Neural crest cell (in vitro differentiated cells): Measurements from ENCODE around the gene NPAS3. TPM values are rescaled to one million over a fixed set of nuclear protein-coding genes. Genes with fewer than 3 reads are reported as not detected.

Source experiments
- DNase-seq: peaks from one replicate; pipeline ENCODE4 v3.0.0; 2021; ENCODE audit warnings: low read depth, mixed read lengths, low spot score
- H3K27ac Mint-ChIP-seq: one replicate; pipeline ENCODE4 v1.8.0; 2021; ENCODE audit warnings: mild to moderate bottlenecking, mixed read lengths; ENCODE audit not compliant: unreplicated experiment
- H3K27me3 Mint-ChIP-seq: 2 replicates; pipeline ENCODE4 v1.8.0; 2021; ENCODE audit warnings: low read depth, mild to moderate bottlenecking, mixed read lengths
- H3K36me3 Mint-ChIP-seq: 2 replicates; pipeline ENCODE4 v1.8.0; 2021; ENCODE audit warnings: low read depth, mild to moderate bottlenecking, mixed read lengths
- H3K4me1 Mint-ChIP-seq: 2 replicates; pipeline ENCODE4 v1.8.0; 2021; ENCODE audit warnings: mixed read lengths
- H3K4me3 Mint-ChIP-seq: one replicate; pipeline ENCODE4 v1.8.0; 2021; ENCODE audit warnings: mild to moderate bottlenecking, mixed read lengths
- H3K9me3 Mint-ChIP-seq: 2 replicates; pipeline ENCODE4 v1.8.0; 2021; ENCODE audit warnings: mixed read lengths
- total RNA-seq: library from RNA; stranded (reverse); gene quantifications from 2 replicates; pipeline ENCODE4 v1.2.1, GENCODE V29; 2021
- TF ChIP-seq, protein P1 (sequence below): fragments of 200-600 bp; sonication (generic); conservative IDR thresholded peaks from 2 replicates; pipeline ENCODE4 v1.5.0; 2021; ENCODE audit warnings: antibody characterized with exemption, mild to moderate bottlenecking

The NPAS3 gene
- total RNA-seq, 1 donor from 2014 or later, result 18.2 TPM

DNA sequence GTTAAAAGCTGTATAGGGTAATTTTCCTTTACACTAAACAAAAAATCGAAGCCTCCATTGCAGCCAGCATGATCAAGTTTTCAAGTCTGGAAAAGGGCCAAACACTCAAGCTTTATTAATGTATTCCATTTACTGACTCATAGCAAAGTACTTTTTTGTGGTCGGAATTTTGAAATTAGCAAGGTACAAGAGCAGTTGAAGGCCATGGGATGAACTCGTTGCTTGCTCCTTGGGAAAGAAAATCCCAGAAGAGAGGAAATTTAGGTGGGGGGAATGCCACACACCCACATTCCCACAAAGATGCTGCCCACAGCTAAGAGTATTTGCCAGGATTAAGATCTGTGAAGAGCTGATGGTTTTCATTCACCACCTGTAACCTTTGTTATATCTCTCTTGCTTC lies 678.5 kb downstream of the NPAS3 start:
- Mint-ChIP-seq H3K27me3 (no peaks in the 10 kb centered on the region), H3K4me3 (no peak overlapping the region), H3K9me3 (no peaks in the 10 kb centered on the region), H3K36me3 (no peaks in the 10 kb centered on the region), H3K27ac (no peak overlapping the region), H3K4me1 (peaks cover 11% of the 10 kb centered on the region)
- no peak for DNase-seq
- TF ChIP-seq, protein P1, sequence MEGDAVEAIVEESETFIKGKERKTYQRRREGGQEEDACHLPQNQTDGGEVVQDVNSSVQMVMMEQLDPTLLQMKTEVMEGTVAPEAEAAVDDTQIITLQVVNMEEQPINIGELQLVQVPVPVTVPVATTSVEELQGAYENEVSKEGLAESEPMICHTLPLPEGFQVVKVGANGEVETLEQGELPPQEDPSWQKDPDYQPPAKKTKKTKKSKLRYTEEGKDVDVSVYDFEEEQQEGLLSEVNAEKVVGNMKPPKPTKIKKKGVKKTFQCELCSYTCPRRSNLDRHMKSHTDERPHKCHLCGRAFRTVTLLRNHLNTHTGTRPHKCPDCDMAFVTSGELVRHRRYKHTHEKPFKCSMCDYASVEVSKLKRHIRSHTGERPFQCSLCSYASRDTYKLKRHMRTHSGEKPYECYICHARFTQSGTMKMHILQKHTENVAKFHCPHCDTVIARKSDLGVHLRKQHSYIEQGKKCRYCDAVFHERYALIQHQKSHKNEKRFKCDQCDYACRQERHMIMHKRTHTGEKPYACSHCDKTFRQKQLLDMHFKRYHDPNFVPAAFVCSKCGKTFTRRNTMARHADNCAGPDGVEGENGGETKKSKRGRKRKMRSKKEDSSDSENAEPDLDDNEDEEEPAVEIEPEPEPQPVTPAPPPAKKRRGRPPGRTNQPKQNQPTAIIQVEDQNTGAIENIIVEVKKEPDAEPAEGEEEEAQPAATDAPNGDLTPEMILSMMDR, result no peak

DNA sequence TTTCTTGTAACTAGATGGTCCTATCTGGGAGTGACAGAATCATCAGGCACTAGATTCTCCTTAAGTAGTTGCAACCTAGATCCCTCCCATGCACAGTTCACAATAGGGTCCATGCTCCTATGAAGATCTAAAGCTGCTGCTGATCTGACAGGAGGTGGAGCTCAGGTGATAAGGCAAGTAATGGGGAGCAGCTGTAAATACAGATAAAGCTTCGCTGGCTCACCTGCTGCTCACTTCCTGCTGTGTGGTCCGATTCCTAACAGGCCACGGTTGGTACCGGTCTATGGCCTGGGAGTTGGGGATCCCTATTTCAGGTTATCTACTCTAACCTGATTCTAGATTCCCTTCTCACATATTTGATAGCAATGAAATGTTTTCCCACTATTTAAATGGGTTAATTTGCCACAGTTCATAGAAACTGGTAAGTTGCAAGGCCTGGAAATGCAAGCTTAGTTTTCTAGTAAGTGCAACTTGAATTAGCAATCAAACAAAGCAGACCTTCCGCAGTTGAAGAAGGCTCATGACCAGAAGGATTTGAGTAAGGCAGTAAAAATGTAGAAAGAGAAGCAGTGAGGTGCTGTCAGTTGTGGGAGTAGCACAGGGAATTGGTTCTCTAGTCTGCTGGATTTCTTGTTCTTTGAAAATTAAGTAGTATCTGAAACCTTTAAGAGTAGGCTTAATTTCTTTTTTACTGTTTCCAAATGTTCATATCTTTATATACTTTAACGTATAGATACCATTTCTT lies 679.9 kb downstream of the NPAS3 start:
- no peak overlapping the region for H3K27ac Mint-ChIP-seq

DNA sequence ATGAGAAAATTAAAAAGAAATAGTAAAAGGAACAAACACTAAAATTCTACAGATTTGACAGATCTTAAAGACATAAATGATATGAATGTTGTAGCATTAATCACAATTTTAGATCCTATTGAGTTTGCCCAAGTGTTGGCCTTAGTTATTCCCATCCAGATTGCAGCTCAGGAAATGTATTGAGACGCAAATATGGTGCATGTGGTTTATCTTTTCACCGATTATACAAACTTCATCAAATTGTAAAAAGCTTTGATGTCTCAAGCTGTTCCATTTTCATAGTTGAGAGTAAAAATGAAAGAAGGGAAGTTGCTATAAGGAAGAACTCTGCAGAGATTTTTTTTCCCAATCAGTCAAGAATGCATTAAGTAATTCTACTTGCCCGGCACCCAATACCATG lies 683.8 kb downstream of the NPAS3 start:
- DNase-seq, result no peak
- H3K27ac Mint-ChIP-seq, result no peak overlapping the region
- TF ChIP-seq, protein P1, result no peak
- H3K9me3 Mint-ChIP-seq, result no peaks in the 10 kb centered on the region
- H3K4me1 Mint-ChIP-seq, result no peaks in the 10 kb centered on the region
- no peaks in the 10 kb centered on the region for H3K27me3 Mint-ChIP-seq
- no peaks in the 10 kb centered on the region for H3K36me3 Mint-ChIP-seq
- H3K4me3 Mint-ChIP-seq, result no peak overlapping the region

More for the DNA sequence above, 679.9 kb downstream of the NPAS3 start:
- H3K9me3 Mint-ChIP-seq, result no peaks in the 10 kb centered on the region
- TF ChIP-seq, protein P1, result no peak
- no peak overlapping the region for H3K4me3 Mint-ChIP-seq
- no peaks in the 10 kb centered on the region for H3K36me3 Mint-ChIP-seq
- H3K27me3 Mint-ChIP-seq, result no peaks in the 10 kb centered on the region
- no peak for DNase-seq
- H3K4me1 Mint-ChIP-seq, result peaks cover 3% of the 10 kb centered on the region

DNA sequence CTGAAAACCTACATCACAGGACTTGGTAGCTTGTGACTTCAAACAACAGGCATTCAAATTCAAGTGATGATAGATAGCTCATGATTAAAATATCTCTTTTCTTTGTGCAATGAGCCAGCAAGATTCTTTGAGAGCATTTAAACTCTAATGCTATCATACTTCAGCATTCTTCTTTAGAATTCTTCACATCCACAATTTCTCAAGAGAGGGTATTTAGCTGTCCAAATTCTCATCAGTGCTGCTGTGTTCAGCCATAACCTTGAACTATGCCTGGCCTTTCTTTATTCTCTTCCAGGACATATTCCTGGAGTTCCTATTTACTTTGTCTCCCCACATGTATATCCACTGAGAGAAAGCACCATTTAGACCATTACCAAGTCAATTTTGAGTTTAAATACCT lies 691.1 kb downstream of the NPAS3 start:
- no peaks in the 10 kb centered on the region for H3K27me3 Mint-ChIP-seq
- no peak for DNase-seq
- H3K27ac Mint-ChIP-seq, result no peak overlapping the region
- TF ChIP-seq, protein P1, result no peak
- no peaks in the 10 kb centered on the region for H3K9me3 Mint-ChIP-seq
- no peak overlapping the region for H3K4me3 Mint-ChIP-seq
- H3K4me1 Mint-ChIP-seq, result peaks cover 11% of the 10 kb centered on the region
- no peaks in the 10 kb centered on the region for H3K36me3 Mint-ChIP-seq

DNA sequence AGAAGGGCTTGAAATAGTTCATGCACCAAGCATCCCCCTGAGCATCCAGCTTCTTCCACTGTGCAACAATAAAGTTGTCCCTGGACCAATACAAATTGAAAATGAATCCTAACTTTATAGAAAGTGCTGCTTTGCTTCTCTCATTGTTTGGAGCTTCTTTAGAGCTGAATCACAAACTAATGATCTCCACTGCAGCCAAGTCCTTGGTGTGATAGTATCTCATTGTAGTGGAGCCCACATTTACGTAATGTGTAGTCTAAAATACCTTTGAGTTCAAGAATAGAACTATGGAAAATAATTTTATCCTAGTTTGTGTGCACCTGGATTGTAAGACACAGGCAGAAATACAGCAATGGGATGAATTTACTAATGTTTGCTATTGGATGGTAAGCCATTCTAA lies 692.3 kb downstream of the NPAS3 start:
- no peak overlapping the region for H3K27ac Mint-ChIP-seq
- TF ChIP-seq, protein P1, result no peak
- H3K36me3 Mint-ChIP-seq, result no peaks in the 10 kb centered on the region
- H3K9me3 Mint-ChIP-seq, result no peaks in the 10 kb centered on the region
- peaks cover 11% of the 10 kb centered on the region for H3K4me1 Mint-ChIP-seq
- DNase-seq, result no peak
- no peak overlapping the region for H3K4me3 Mint-ChIP-seq
- H3K27me3 Mint-ChIP-seq, result no peaks in the 10 kb centered on the region
